ENCODE measurements around the gene RASSF3. TPM values are rescaled to one million over a fixed set of nuclear protein-coding genes. Genes with fewer than 3 reads are reported as not detected.

Gene RASSF3
- total RNA-seq, 4 donors from 2014 or later, result 5.2 to 11.5 (median 7.0) TPM

GRCh38 chr12:64713376-64713775 lies 103.1 kb downstream of the RASSF3 start:
- DNase-seq (no peak), ATAC-seq (no peak)
- H3K9me3 ChIP-seq, result no peaks in the 10 kb centered on the region
- H3K27me3 ChIP-seq, result no peaks in the 10 kb centered on the region
- no peaks in the 10 kb centered on the region for H3K4me1 ChIP-seq
- H3K27ac ChIP-seq, result no peak overlapping the region
- intact Hi-C loops (cut with DNase I; ENCODE audit: low total_unique reads) (no loop called here), in situ Hi-C loops (cut with MboI; ENCODE audit: low sequenced_read_pairs in 4 of 4) (no loop called here)
- no peak for TF ChIP-seq CTCF (IDR thresholded peaks at IDR 0.05 in 4 of 5, conservative IDR thresholded peaks at IDR 0.05 in 1 of 5)
- no peak for TF ChIP-seq POLR2A (IDR thresholded peaks at IDR 0.05)
- no peak overlapping the region for H3K4me3 ChIP-seq
- H3K36me3 ChIP-seq, result peaks cover 0 to 26% of the 10 kb centered on the region in 2 donors

GRCh38 chr12:64714551-64714968 lies 104.3 kb downstream of the RASSF3 start:
- in situ Hi-C loops (cut with MboI; ENCODE audit: low sequenced_read_pairs in 4 of 4) (no loop called here), intact Hi-C loops (cut with DNase I; ENCODE audit: low total_unique reads) (no loop called here)
- Histone ChIP-seq H3K9me3 (no peaks in the 10 kb centered on the region), H3K36me3 (peaks cover 0 to 30% of the 10 kb centered on the region in 2 donors), H3K27me3 (no peaks in the 10 kb centered on the region), H3K4me3 (no peak overlapping the region), H3K4me1 (no peaks in the 10 kb centered on the region), H3K27ac (no peak overlapping the region)
- TF ChIP-seq POLR2A (IDR thresholded peaks at IDR 0.05), result no peak
- no peak for TF ChIP-seq CTCF (IDR thresholded peaks at IDR 0.05 in 4 of 5, conservative IDR thresholded peaks at IDR 0.05 in 1 of 5)
- DNase-seq (no peak), ATAC-seq (no peak)

- Histone ChIP-seq H3K4me1 (no peaks in the 10 kb centered on the region), H3K27me3 (no peaks in the 10 kb centered on the region), H3K4me3 (no peak overlapping the region), H3K9me3 (no peaks in the 10 kb centered on the region), H3K36me3 (peaks cover under 1 to 48% of the 10 kb centered on the region in 2 donors), H3K27ac (no peak overlapping the region)
- no peak for DNase-seq
- in situ Hi-C loops (cut with MboI; ENCODE audit: low sequenced_read_pairs in 4 of 4) (no loop called here), intact Hi-C loops (cut with DNase I; ENCODE audit: low total_unique reads) (no loop called here)
- ATAC-seq, result no peak
- no peak for TF ChIP-seq POLR2A (IDR thresholded peaks at IDR 0.05)
- no peak for TF ChIP-seq CTCF (IDR thresholded peaks at IDR 0.05 in 4 of 5, conservative IDR thresholded peaks at IDR 0.05 in 1 of 5)
These were observed 106.1 kb downstream of the RASSF3 start for GRCh38 chr12:64716371-64716770.

- in situ Hi-C loops (cut with MboI; ENCODE audit: low sequenced_read_pairs in 4 of 4), result no loop called here
- TF ChIP-seq POLR2A (IDR thresholded peaks at IDR 0.05) (no peak), CTCF (IDR thresholded peaks at IDR 0.05 in 4 of 5, conservative IDR thresholded peaks at IDR 0.05 in 1 of 5) (no peak)
- H3K4me1 ChIP-seq, result no peaks in the 10 kb centered on the region
These were observed 106.7 kb downstream of the RASSF3 start for GRCh38 chr12:64716839-64717455.

GRCh38 chr12:64718649-64719048 lies 108.4 kb downstream of the RASSF3 start:
- TF ChIP-seq POLR2A (IDR thresholded peaks at IDR 0.05) (no peak), CTCF (IDR thresholded peaks at IDR 0.05 in 4 of 5, conservative IDR thresholded peaks at IDR 0.05 in 1 of 5) (no peak)
- no peak overlapping the region for H3K27ac ChIP-seq
- DNase-seq (no peak), ATAC-seq (no peak)
- H3K4me1 ChIP-seq, result no peaks in the 10 kb centered on the region
- peaks cover 3 to 57% of the 10 kb centered on the region in 2 donors for H3K36me3 ChIP-seq
- no peaks in the 10 kb centered on the region for H3K9me3 ChIP-seq
- intact Hi-C loops (cut with DNase I; ENCODE audit: low total_unique reads) (no loop called here), in situ Hi-C loops (cut with MboI; ENCODE audit: low sequenced_read_pairs in 4 of 4) (no loop called here)
- no peak overlapping the region for H3K4me3 ChIP-seq
- no peaks in the 10 kb centered on the region for H3K27me3 ChIP-seq

More at GRCh38 chr12:64716839-64717455, 106.7 kb downstream of the RASSF3 start:
- Histone ChIP-seq H3K4me3 (no peak overlapping the region), H3K27me3 (no peaks in the 10 kb centered on the region), H3K36me3 (peaks cover 3 to 54% of the 10 kb centered on the region in 2 donors), H3K9me3 (no peaks in the 10 kb centered on the region), H3K27ac (no peak overlapping the region)
- DNase-seq (no peak), ATAC-seq (no peak)
- intact Hi-C loops (cut with DNase I; ENCODE audit: low total_unique reads), result no loop called here
